OCI-LY1 (cell line): Measurements from ENCODE around the gene PFKFB2.

Experiments
- H2AFZ ChIP-seq: fragments of 200-600 bp; sonication (generic), shearing (Covaris generic); 2 replicates; pipeline ENCODE4 v1.6.0; 2014; ENCODE audit warnings: antibody characterized with exemption, mild to moderate bottlenecking, low read length
- H3F3A ChIP-seq: fragments of 200-600 bp; sonication (generic), shearing (Covaris generic); 2 replicates; pipeline ENCODE4 v1.6.0; 2014; ENCODE audit warnings: mild to moderate bottlenecking, antibody characterized with exemption, low read length, moderate library complexity; ENCODE audit not compliant: insufficient read depth
- H3K27ac ChIP-seq: fragments of 200-600 bp; sonication (generic); 2 replicates; pipeline ENCODE4 v1.5.1; 2014; ENCODE audit warnings: low read length, mixed run types, mild to moderate bottlenecking, low read depth; ENCODE audit not compliant: poor library complexity, severe bottlenecking
- H3K27me3 ChIP-seq: fragments of 200-600 bp; sonication (generic); 2 replicates; pipeline ENCODE4 v1.6.0; 2014; ENCODE audit warnings: antibody characterized with exemption, mild to moderate bottlenecking, low read length, moderate library complexity; ENCODE audit not compliant: insufficient read depth
- H3K36me3 ChIP-seq: fragments of 200-600 bp; sonication (generic); 2 replicates; pipeline ENCODE4 v1.6.1; 2014; ENCODE audit warnings: mild to moderate bottlenecking, antibody characterized with exemption, low read length, moderate library complexity, mixed read lengths; ENCODE audit not compliant: insufficient read depth
- H3K4me1 ChIP-seq: fragments of 200-600 bp; sonication (generic); 2 replicates; pipeline ENCODE4 v1.5.1; 2014; ENCODE audit warnings: mild to moderate bottlenecking, low read length, moderate library complexity; ENCODE audit not compliant: insufficient read depth, severe bottlenecking
- H3K4me2 ChIP-seq: fragments of 200-600 bp; sonication (generic), shearing (Covaris generic); 2 replicates; pipeline ENCODE4 v1.6.1; 2014; ENCODE audit warnings: low read length
- H3K4me3 ChIP-seq: fragments of 200-600 bp; sonication (generic); 2 replicates; pipeline ENCODE4 v1.5.1; 2014; ENCODE audit warnings: low read length, low read depth, mild to moderate bottlenecking, mixed read lengths; ENCODE audit not compliant: poor library complexity, severe bottlenecking
- H3K79me2 ChIP-seq: fragments of 200-600 bp; shearing (Covaris generic); 2 replicates; pipeline ENCODE4 v1.6.1; 2016; ENCODE audit warnings: mixed run types, low read length, mixed read lengths; ENCODE audit not compliant: insufficient read depth
- H3K9ac ChIP-seq: fragments of 200-600 bp; sonication (generic), shearing (Covaris generic); 2 replicates; pipeline ENCODE4 v1.6.1; 2014; ENCODE audit warnings: mild to moderate bottlenecking, low read length, mixed read lengths
- H3K9me2 ChIP-seq: fragments of 200-600 bp; sonication (generic), shearing (Covaris generic); 2 replicates; pipeline ENCODE4 v1.6.1; 2014; ENCODE audit warnings: low read depth, mild to moderate bottlenecking, low read length, mixed read lengths
- H3K9me3 ChIP-seq: fragments of 200-600 bp; shearing (Covaris generic); 2 replicates; pipeline ENCODE4 v1.6.1; 2014; ENCODE audit warnings: low read length, mixed read lengths
- H4K20me1 ChIP-seq: fragments of 200-600 bp; sonication (generic), shearing (Covaris generic); 2 replicates; pipeline ENCODE4 v1.6.0; 2016; ENCODE audit warnings: mild to moderate bottlenecking, low read length; ENCODE audit not compliant: insufficient read depth
- CTCF ChIP-seq: fragments of 200-600 bp; sonication (generic), shearing (Covaris generic); IDR thresholded peaks from 2 replicates; pipeline ENCODE4 v1.5.1; 2017; ENCODE audit warnings: mild to moderate bottlenecking, antibody characterized with exemption, low read length, moderate library complexity, mixed read lengths
- EZH2 ChIP-seq: fragments of 200-600 bp; sonication (generic), shearing (Covaris generic); IDR thresholded peaks from 2 replicates; pipeline ENCODE4 v1.8.0; 2017; ENCODE audit warnings: borderline replicate concordance, mixed run types, mild to moderate bottlenecking, antibody characterized with exemption, low read length, moderate library complexity, mixed read lengths

The PFKFB2 gene

GRCh38 chr1:207097871-207098324 is 44.8 kb downstream of the PFKFB2 start:
- Histone ChIP-seq H3K9ac (no peak overlapping the region), H3K27me3 (no peaks in the 10 kb centered on the region), H3K9me2 (no peaks in the 10 kb centered on the region), H3K36me3 (no peaks in the 10 kb centered on the region), H3K4me2 (no peak overlapping the region), H4K20me1 (no peaks in the 10 kb centered on the region), H3K79me2 (no peaks in the 10 kb centered on the region), H3K4me3 (no peak overlapping the region), H3K27ac (no peak overlapping the region), H3K9me3 (no peaks in the 10 kb centered on the region), H3K4me1 (no peaks in the 10 kb centered on the region), H3F3A (no peaks in the 10 kb centered on the region), H2AFZ (no peak overlapping the region)
- TF ChIP-seq CTCF (no peak), EZH2 (no peak)

GRCh38 chr1:207101720-207102119 is 48.6 kb downstream of the PFKFB2 start:
- Histone ChIP-seq H3K27me3 (no peaks in the 10 kb centered on the region), H3K4me3 (no peak overlapping the region), H4K20me1 (no peaks in the 10 kb centered on the region), H3K9me3 (no peaks in the 10 kb centered on the region), H2AFZ (no peak overlapping the region), H3K9ac (no peak overlapping the region), H3K4me1 (no peaks in the 10 kb centered on the region), H3F3A (no peaks in the 10 kb centered on the region), H3K79me2 (no peaks in the 10 kb centered on the region), H3K4me2 (no peak overlapping the region), H3K27ac (no peak overlapping the region), H3K36me3 (no peaks in the 10 kb centered on the region), H3K9me2 (no peaks in the 10 kb centered on the region)
- TF ChIP-seq EZH2 (no peak), CTCF (no peak)

GRCh38 chr1:207102146-207102545 is 49.1 kb downstream of the PFKFB2 start:
- no peaks in the 10 kb centered on the region for H3K79me2 ChIP-seq
- H3K4me2 ChIP-seq: no peak overlapping the region
- H2AFZ ChIP-seq: no peak overlapping the region
- H3F3A ChIP-seq: no peaks in the 10 kb centered on the region
- H3K36me3 ChIP-seq: no peaks in the 10 kb centered on the region
- no peaks in the 10 kb centered on the region for H3K27me3 ChIP-seq
- H3K9me3 ChIP-seq: no peaks in the 10 kb centered on the region
- no peaks in the 10 kb centered on the region for H4K20me1 ChIP-seq
- no peaks in the 10 kb centered on the region for H3K4me1 ChIP-seq
- no peak overlapping the region for H3K27ac ChIP-seq
- no peak overlapping the region for H3K9ac ChIP-seq
- no peaks in the 10 kb centered on the region for H3K9me2 ChIP-seq
- TF ChIP-seq CTCF: no peak
- no peak for TF ChIP-seq EZH2
- no peak overlapping the region for H3K4me3 ChIP-seq
